Measurements from ENCODE around the gene BBS12.

The BBS12 gene

DNA sequence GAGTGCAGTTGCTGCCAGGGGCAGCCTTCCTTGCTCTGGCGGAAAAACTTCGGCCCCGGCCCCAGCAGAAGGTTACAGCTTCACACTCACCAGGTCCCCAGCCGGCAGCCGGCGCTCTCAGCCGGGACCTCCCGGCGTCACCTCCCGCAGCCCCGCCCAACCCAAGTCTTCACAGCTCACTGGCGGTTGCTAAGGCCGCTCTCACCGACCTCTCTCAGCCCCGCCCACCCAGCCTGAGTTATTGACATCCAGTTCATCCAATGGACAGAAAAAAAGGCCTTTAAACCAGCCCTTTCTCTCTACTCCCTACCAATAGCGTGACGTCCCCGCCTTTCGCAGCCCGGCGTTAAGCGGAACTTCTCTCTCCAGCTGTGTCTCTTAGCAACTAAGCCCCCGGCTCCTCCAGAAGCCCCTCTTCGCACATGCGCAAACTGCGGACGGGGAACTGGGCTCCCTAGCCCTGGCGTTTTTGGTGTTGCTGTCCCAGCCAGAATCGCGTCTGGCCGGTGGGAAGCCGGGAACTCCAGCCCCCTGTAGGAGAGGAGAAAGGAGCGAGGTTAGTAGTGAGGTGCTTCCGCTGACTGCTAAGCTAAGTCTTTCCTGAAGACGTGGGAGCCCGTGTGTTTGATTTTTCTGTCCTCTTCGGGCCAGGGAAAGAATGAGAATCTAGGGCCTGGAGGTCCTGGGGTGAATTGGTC lies at the start of gene BBS12:
Gene BBS12, plus strand, starts transcription at position 376 of the 698 bp plus-strand sequence. CDS start 9,189 bp downstream, outside the sequence.
- peak within 1 kb of the TSS; percentile 27 for H3K27ac ChIP-seq
- TF ChIP-seq, protein P1, sequence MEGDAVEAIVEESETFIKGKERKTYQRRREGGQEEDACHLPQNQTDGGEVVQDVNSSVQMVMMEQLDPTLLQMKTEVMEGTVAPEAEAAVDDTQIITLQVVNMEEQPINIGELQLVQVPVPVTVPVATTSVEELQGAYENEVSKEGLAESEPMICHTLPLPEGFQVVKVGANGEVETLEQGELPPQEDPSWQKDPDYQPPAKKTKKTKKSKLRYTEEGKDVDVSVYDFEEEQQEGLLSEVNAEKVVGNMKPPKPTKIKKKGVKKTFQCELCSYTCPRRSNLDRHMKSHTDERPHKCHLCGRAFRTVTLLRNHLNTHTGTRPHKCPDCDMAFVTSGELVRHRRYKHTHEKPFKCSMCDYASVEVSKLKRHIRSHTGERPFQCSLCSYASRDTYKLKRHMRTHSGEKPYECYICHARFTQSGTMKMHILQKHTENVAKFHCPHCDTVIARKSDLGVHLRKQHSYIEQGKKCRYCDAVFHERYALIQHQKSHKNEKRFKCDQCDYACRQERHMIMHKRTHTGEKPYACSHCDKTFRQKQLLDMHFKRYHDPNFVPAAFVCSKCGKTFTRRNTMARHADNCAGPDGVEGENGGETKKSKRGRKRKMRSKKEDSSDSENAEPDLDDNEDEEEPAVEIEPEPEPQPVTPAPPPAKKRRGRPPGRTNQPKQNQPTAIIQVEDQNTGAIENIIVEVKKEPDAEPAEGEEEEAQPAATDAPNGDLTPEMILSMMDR (conservative IDR thresholded peaks at IDR 0.05): peak; percentile 55
- TF ChIP-seq ZFX (IDR thresholded peaks at IDR 0.05): no peak

GRCh38 chr4:122686691-122687090 lies 45.8 kb upstream of the BBS12 start:
- H3K27ac ChIP-seq: no peak overlapping the region

GRCh38 chr4:122687531-122688061 lies 44.9 kb upstream of the BBS12 start:
- no peak for TF ChIP-seq ZFX (IDR thresholded peaks at IDR 0.05)
- TF ChIP-seq, protein P1 (conservative IDR thresholded peaks at IDR 0.05): no peak
- H3K27ac ChIP-seq: no peak overlapping the region

More at GRCh38 chr4:122686691-122687090, 45.8 kb upstream of the BBS12 start:
- no peak for TF ChIP-seq ZFX (IDR thresholded peaks at IDR 0.05)

GRCh38 chr4:122688529-122689140 lies 43.9 kb upstream of the BBS12 start:
- no peak overlapping the region for H3K27ac ChIP-seq
- no peak for TF ChIP-seq ZFX (IDR thresholded peaks at IDR 0.05)
- TF ChIP-seq, protein P1 (conservative IDR thresholded peaks at IDR 0.05): no peak

DNA sequence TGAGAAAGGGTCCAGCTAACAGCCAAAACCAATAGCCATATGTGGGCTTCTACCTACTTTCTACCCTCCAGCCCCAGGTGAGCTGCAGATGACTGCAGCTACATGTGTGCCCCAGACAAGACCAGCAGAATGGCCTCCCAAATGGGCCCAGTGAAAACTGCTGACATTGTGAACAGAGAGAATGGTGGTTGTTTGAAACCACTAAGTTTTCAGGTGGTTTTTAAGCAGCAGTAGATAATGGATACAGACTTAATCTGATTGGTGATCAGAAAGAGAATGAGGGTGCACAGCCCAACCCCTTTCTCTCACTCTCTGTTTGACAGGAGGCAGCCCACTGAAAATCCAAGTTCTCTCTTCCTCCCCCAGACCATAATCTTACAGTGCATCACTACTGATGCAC lies 42.5 kb upstream of the BBS12 start:
- H3K27ac ChIP-seq: no peak overlapping the region
- TF ChIP-seq, protein P1 (conservative IDR thresholded peaks at IDR 0.05): no peak
- no peak for TF ChIP-seq ZFX (IDR thresholded peaks at IDR 0.05)

- TF ChIP-seq, protein P1 (conservative IDR thresholded peaks at IDR 0.05): no peak
- TF ChIP-seq ZFX (IDR thresholded peaks at IDR 0.05): no peak
- no peak overlapping the region for H3K27ac ChIP-seq
These were observed 40.5 kb upstream of the BBS12 start for GRCh38 chr4:122691988-122692387.

- H3K27ac ChIP-seq: no peak overlapping the region
- TF ChIP-seq, protein P1 (conservative IDR thresholded peaks at IDR 0.05): no peak
- no peak for TF ChIP-seq ZFX (IDR thresholded peaks at IDR 0.05)
These were observed 39.6 kb upstream of the BBS12 start for GRCh38 chr4:122692641-122693520.

All from C4-2B (cell line).